Measurements from ENCODE around the gene C2orf49. TPM values are rescaled to one million over a fixed set of nuclear protein-coding genes. Genes with fewer than 3 reads are reported as not detected.

The C2orf49 gene
- total and polyA plus RNA-seq, 10 of the 15 experiments (the other 5 are each of a cell fraction or from before 2014, with no cell fraction given) = 7.2 to 24.2 (median 15.5) TPM

DNA sequence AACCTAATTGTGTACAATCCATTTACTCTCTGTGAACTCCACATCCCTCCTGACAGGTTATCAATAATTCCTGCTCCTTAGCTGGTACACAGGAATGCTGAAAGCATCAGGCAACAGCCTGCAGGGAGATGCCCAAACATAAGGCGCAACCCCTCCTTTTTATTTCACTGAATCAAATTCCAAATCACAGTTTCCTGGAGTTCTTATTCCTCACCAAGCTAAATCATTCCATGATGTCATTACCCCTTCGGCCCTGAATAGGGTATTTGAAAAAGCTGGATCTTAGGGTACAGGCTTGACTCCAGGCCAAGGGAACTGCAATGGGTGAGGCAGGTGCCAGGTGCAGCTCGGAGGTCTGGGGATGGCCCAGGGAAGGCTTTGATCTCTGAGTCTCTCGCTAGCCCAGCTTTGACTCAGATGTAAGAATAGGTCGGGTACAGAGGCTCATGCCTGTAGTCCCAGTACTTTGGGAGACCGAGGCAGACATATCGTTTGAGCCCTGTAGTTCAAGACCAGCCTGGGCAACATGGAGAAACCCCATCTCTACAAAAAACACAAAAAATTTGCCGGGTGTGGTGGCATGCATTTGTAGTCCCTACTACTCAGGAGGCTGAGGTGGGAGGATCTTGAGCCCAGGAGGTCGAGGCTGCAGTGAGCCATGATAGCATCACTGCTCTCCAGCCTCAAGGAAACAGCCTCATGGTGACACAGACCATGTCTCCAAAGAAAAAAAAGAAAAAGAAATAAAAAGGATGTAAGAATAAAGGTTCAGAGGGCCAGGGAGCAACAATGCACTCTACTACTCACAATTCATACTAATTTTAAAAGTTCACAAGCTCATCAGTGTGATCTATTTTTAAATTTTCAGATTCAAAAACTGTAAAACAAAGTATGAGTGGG is 54.7 kb downstream of the C2orf49 start (continued):
- no peak for TF ChIP-seq ZNF384 (IDR thresholded peaks at IDR 0.05; ENCODE audit: borderline replicate concordance, low read depth, low read length)

DNA sequence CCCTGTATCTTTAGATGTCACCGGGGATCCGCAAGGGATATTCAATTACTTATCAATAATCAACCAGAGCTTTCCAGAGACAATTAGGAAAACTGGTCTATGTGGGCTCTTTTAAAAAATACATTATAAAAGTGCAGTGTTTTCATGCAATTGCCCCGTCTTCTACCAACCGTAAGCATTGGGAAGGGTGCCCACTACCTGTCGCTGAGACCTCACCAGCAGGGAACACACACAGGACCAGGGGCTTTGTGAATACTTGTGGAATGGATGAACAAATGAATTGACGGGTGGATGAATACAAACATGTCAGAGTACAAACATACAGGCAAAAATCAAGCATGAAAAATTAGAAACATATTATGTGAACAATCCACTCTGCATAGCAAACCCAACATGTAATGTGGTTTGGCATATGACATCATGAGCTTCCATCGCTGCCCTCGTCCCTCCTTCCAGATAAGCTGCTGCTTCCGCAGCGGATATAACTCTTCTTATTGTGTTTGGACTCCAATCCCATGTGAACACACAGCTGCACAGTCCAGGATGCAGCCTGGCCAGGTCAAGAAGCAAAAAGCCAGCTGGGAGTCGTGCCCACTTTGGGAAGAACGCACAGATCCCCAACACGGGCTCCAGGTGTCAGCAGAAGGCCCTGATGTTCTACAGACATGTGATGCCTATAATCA is 56.2 kb downstream of the C2orf49 start:
- Histone ChIP-seq H3K9ac (ENCODE audit: control insufficient read depth, insufficient read depth, low read length) (no peak overlapping the region), H3K36me3 (ENCODE audit: control insufficient read depth in 2 of 2, insufficient read depth in 2 of 2, low read length in 1 of 2) (no peaks in the 10 kb centered on the region), H3K4me3 (no peak overlapping the region), H3K79me2 (ENCODE audit: control insufficient read depth, insufficient read depth, low read length) (no peaks in the 10 kb centered on the region), H2AFZ (ENCODE audit: control insufficient read depth, low read depth, low read length) (no peak overlapping the region), H3K9me3 (replicated peaks; ENCODE audit: control insufficient read depth, insufficient read depth, low read length) (no peaks in the 10 kb centered on the region), H3K27ac (ENCODE audit: control insufficient read depth, insufficient read depth) (no peak overlapping the region), H4K20me1 (ENCODE audit: control insufficient read depth, insufficient read depth) (no peaks in the 10 kb centered on the region), H3K4me2 (ENCODE audit: control insufficient read depth, insufficient read depth) (no peak overlapping the region), H3K4me1 (ENCODE audit: control insufficient read depth, insufficient read depth, low read length) (no peaks in the 10 kb centered on the region), H3K27me3 (replicated peaks in 1 of 2; ENCODE audit: control insufficient read depth in 2 of 2, insufficient read depth in 2 of 2, low read length in 1 of 2) (peaks cover 0 to 11% of the 10 kb centered on the region in 2 experiments; a peak in 3 of 4 replicates)
- intact Hi-C loops (cut with micrococcal nuclease; ENCODE audit: unreplicated experiment) = no loop called here
- DNase-seq (ENCODE audit: low read depth, low spot score) = no peak
- ChIA-PET SMC1A (ENCODE audit: uncharacterized antibody, unreplicated experiment) (no interaction called here), CTCF (no interaction called here), RAD21 (ENCODE audit: unreplicated experiment) (interaction anchor here (0.6 kb wide), 1 partner anchor 63 kb away, joined by 4 read pairs; no protein-coding TSS in a partner anchor), POLR2A (no interaction called here)
- no TSS peak for BruUV-seq (replicated peaks)
- WGBS (ENCODE audit: insufficient coverage, insufficient replicate concordance, low lambda C conversion rate, missing lambda C conversion rate) = 57% methylated on average over 13 of the region's 13 CpGs
- TF ChIP-seq RAD21 (IDR thresholded peaks at IDR 0.05; ENCODE audit: insufficient read depth, low read depth, low read length) = no peak
- no peak for TF ChIP-seq FOXM1 (IDR thresholded peaks at IDR 0.05; ENCODE audit: low read depth, low read length)
- TF ChIP-seq POLR2AphosphoS2 (IDR thresholded peaks at IDR 0.05; ENCODE audit: low read depth, low read length) = no peak
- no peak for TF ChIP-seq ATF2 (IDR thresholded peaks at IDR 0.05; ENCODE audit: low read length)
- TF ChIP-seq YBX1 (IDR thresholded peaks at IDR 0.05) = no peak
- no peak for TF ChIP-seq NFXL1 (IDR thresholded peaks at IDR 0.05; ENCODE audit: borderline replicate concordance)
- no peak for TF ChIP-seq IKZF2 (IDR thresholded peaks at IDR 0.05)
- no peak for TF ChIP-seq CBX5 (IDR thresholded peaks at IDR 0.05; ENCODE audit: low read depth)
- no peak for ATAC-seq
- FAIRE-seq = no peak
- in situ Hi-C loops (cut with MboI) = no loop called here

Measured in GM12878 (cell line).